Measurements from ENCODE around the gene BLOC1S2. TPM values are rescaled to one million over a fixed set of nuclear protein-coding genes. Genes with fewer than 3 reads are reported as not detected.
"Not testable (repeated sequence)": the region's sequence is repeated elsewhere in the genome, so short reads cannot be mapped to it uniquely, and the experiment has no call there.

The BLOC1S2 gene
- total RNA-seq, 1 donor from 2014 or later, result 31.3 TPM

GRCh38 chr10:100297242-100297641 is 10.8 kb upstream of the BLOC1S2 start:
- DNase-seq (ENCODE audit: low spot score) (no peak), ATAC-seq (no peak)
- intact Hi-C loops (cut with DNase I), result no loop called here

- intact Hi-C loops (cut with DNase I), result no loop called here
- ATAC-seq (no peak), DNase-seq (ENCODE audit: low spot score) (no peak)
Measured at GRCh38 chr10:100293066-100293465, 6.6 kb upstream of the BLOC1S2 start.

- ATAC-seq, result peak; percentile 68
- intact Hi-C loops (cut with DNase I); DNase-seq (ENCODE audit: low spot score): not testable (repeated sequence)
Measured at GRCh38 chr10:100292300-100292699, 5.8 kb upstream of the BLOC1S2 start.

GRCh38 chr10:100291356-100291755 is 4.9 kb upstream of the BLOC1S2 start:
- DNase-seq (ENCODE audit: low spot score) (no peak), ATAC-seq (no peak)
- intact Hi-C loops (cut with DNase I), result no loop called here

- ATAC-seq (no peak), DNase-seq (ENCODE audit: low spot score) (no peak)
- intact Hi-C loops (cut with DNase I), result no loop called here
Measured at GRCh38 chr10:100289641-100290040, 3.2 kb upstream of the BLOC1S2 start.

- DNase-seq (ENCODE audit: low spot score) (no peak), ATAC-seq (no peak)
- intact Hi-C loops (cut with DNase I), result no loop called here
Measured at GRCh38 chr10:100288196-100288595, 1.7 kb upstream of the BLOC1S2 start.

- intact Hi-C loops (cut with DNase I), result no loop called here
- DNase-seq (ENCODE audit: low spot score) (no peak), ATAC-seq (no peak)
Measured at GRCh38 chr10:100287756-100288155, 1.3 kb upstream of the BLOC1S2 start.

GRCh38 chr10:100285326-100285725 is 1.2 kb downstream of the BLOC1S2 start:
- ATAC-seq; intact Hi-C loops (cut with DNase I); DNase-seq (ENCODE audit: low spot score): not testable (repeated sequence)

- DNase-seq (ENCODE audit: low spot score), result no peak
- no peak for ATAC-seq
- intact Hi-C loops (cut with DNase I), result no loop called here
Measured at GRCh38 chr10:100282907-100283306, 3.6 kb downstream of the BLOC1S2 start.

- DNase-seq (ENCODE audit: low spot score); intact Hi-C loops (cut with DNase I); ATAC-seq: not testable (repeated sequence)
Measured at GRCh38 chr10:100276971-100277370, 9.5 kb downstream of the BLOC1S2 start.

GRCh38 chr10:100267239-100268104 is 19.0 kb downstream of the BLOC1S2 start, which contains the start of gene CWF19L1:
Gene CWF19L1, minus strand, starts transcription at chr10:100267638. Its CDS starts 45 bp downstream, at chr10:100267593.
- peak; percentile 98 for ATAC-seq
- intact Hi-C loops (cut with DNase I), result no loop called here
- DNase-seq (ENCODE audit: low spot score), result peak; percentile 91

- DNase-seq (ENCODE audit: low spot score) (no peak), ATAC-seq (no peak)
Measured at GRCh38 chr10:100265821-100266485, 20.5 kb downstream of the BLOC1S2 start.

GRCh38 chr10:100254191-100254590 is 32.3 kb downstream of the BLOC1S2 start:
- intact Hi-C loops (cut with DNase I), result no loop called here
- DNase-seq (ENCODE audit: low spot score), result no peak
- no peak for ATAC-seq

More at GRCh38 chr10:100265821-100266485, 20.5 kb downstream of the BLOC1S2 start:
- intact Hi-C loops (cut with DNase I), result no loop called here

- intact Hi-C loops (cut with DNase I), result no loop called here
- no peak for DNase-seq (ENCODE audit: low spot score)
- ATAC-seq, result no peak
Measured at GRCh38 chr10:100253041-100253440, 33.4 kb downstream of the BLOC1S2 start.

GRCh38 chr10:100248820-100249219 is 37.7 kb downstream of the BLOC1S2 start:
- ATAC-seq (no peak), DNase-seq (ENCODE audit: low spot score) (no peak)
- intact Hi-C loops (cut with DNase I), result no loop called here

- no peak for ATAC-seq
Measured at GRCh38 chr10:100245484-100246220, 40.8 kb downstream of the BLOC1S2 start.

GRCh38 chr10:100239851-100240250 is 46.6 kb downstream of the BLOC1S2 start:
- ATAC-seq (no peak), DNase-seq (ENCODE audit: low spot score) (no peak)
- intact Hi-C loops (cut with DNase I), result no loop called here

More at GRCh38 chr10:100245484-100246220, 40.8 kb downstream of the BLOC1S2 start:
- DNase-seq (ENCODE audit: low spot score), result no peak
- intact Hi-C loops (cut with DNase I), result no loop called here

- DNase-seq (ENCODE audit: low spot score) (no peak), ATAC-seq (no peak)
- intact Hi-C loops (cut with DNase I), result no loop called here
Measured at GRCh38 chr10:100238429-100238828, 48.1 kb downstream of the BLOC1S2 start.

- DNase-seq (ENCODE audit: low spot score) (no peak), ATAC-seq (no peak)
- intact Hi-C loops (cut with DNase I), result no loop called here
Measured at GRCh38 chr10:100232101-100232500, 54.4 kb downstream of the BLOC1S2 start.

All from sciatic nerve (tissue), 2 donors.